HG03066 (cell line): ENCODE results near the gene GBGT1.
A peak's percentile ranks its signal among the peaks of the same experiment; 100 is the strongest.

ENCODE experiments used
- ATAC-seq: cut with Tn5 transposase; IDR thresholded peaks from one replicate; pipeline ENCODE4 v1.9.1; 2021; ENCODE audit warnings: low read depth; ENCODE audit not compliant: unreplicated experiment

GBGT1 gene

GRCh38 chr9:133117271-133118178 lies 46.2 kb downstream of the GBGT1 start:
- no peak for ATAC-seq

DNA sequence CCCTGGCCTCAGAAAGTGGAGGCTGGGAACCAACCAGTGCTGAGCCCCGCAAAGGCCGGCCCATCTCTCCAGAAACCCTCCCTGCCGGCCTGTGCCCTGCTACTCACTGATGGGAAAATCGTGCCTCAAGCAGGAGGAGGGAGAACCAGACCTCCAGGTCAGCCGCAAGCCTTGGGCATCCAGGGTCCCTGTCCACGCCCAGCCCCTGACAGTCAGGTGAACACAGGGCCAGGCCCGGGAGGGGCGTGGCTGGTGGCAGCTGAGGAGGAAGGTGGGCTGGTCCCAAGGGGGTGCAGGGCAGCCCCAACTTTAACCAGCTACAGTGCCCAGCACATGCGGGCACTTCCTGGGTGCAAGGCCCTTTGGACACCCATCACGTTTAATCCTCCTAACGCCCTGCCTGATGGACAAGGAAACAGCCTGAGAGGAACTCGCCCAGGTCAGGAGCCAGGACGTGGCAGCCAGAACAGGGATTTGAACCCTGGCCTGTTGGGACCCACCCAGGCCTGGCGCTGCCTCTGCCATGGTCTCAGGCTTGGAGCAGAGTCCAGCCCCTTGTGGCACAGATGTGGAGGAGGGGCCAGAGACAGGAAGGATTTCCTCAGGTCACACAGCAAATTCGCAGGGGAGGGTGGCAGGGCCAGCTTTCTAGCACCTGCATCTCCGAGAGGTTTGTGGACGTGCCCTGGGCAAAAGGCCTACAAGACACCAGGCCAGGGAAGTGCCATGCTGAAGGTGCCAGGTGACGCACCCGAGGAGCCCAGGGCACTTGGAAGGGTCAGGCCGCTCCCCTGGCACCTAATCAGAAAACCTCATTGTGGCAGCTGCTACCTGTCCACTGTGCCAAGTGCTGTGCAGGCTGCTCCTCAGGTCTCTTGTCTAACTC lies 47.1 kb downstream of the GBGT1 start:
- ATAC-seq, result no peak

GRCh38 chr9:133115604-133116345 lies 47.9 kb downstream of the GBGT1 start:
- peak; percentile 77 for ATAC-seq

DNA sequence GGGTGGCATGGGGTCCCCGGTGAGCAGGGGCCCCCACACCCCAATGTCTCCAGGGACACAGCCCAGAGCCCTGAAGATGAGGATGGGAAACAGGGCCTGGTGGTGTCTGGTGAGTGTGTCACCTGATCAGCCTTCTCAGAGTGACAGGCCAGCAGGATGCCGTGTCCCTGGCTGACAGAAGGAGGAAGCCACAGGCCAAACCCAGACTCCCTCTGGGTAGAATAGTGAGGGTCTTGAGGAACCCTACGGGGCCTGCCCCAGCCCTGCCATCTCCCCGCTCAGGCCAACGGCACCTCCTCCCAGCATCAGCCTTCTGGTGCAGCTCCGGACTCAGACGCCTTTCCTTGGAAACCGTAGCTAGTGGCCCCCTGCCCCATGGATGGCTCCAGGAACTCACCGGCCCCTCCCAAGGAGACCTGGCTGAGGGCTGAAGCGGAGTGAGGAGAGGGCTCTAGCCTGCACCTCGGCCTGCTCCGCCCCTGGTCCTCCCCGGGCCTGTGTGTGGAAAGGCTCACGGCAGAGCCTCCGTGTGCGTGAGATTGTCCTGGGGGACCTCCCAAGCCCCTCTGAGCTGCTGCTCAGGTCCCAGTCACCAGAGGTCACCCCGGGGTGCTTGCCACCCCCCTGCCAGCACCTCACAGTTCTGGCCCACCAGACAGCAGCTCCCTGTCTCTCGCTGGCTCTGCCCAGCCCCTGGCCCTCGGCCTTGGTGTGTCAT lies 48.7 kb downstream of the GBGT1 start:
- no peak for ATAC-seq

DNA sequence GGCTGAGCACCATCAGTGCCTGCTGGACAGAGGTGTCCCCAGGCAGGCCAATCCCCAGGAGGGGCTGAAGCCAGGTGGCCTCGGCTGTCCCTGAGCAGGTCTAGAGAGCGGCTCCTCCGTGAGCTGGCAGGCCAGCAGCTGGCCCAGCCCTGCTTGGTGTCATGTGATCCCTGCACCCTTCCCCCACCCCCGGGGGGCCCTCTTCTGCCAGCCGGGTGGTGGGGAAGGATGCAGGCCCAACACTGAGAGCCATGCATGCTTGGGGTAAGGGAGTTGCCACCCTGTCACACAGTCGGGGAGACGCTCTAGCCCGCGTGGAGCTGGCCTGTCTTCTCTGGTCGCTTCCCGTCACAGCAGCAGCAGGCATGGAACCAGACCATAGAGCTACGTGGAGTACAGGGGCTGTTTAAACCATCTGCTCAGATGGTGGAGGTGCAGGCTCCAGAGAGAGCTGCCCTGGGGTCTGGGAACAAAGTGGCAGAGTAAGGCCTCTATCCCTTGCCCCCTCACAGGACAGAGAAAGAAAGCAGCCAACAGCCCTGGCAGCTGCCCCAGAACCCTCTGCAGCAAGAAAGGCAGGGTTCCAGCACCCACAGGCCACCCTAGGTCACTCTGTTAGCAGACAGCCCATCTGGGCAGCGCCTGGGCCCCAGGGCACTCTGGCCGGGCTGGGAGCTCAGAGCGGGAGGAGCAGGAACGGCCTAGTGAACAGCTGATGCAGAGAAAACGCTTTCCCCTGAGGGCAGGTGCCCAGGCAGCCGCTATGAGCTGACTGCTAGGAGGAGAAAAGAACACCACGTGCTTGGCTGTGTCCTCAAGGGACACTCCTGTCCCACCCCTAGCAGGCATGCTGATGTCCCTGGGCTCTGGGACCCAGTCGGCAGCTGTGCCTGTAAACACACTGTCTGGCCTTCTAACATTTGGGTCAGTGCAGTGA lies 49.5 kb downstream of the GBGT1 start:
- no peak for ATAC-seq

DNA sequence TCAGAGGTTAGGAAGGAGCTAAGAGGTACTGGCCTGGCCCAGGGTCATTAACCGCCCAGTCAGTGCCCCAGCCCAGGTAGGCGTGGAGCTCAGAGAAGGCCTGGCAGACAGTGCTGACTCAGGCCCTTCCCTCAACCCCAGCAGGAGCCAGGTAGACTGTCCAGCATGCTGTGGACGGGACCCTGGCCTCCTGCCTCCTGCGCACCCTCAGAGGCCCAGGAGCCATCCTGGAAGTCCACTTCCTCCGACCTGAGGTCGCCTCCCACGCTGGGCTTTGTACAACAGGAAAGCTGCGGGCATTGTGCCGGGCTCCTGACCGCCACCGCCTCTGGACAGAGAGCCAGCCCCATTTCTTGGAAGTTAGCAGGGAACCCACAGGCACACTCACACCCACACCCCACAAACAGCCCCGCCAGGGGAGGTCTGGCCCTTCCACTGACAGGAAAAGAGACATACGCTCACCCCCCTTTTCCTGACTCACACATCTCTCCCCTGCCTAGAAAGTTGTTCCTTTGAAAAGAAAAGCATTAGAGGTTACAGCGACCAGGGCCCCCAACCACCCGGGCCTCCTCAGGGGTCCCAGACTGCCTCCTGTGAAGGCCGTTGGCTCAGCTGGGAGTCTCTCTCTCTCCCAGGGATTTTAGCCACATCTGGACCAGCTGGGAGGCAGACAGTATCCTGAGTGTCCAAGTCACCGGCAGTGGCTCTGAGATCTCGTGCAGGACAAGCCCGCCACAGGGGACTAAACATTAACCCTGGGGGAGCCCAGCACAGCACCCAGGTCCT lies 50.4 kb downstream of the GBGT1 start:
- ATAC-seq, result no peak

GRCh38 chr9:133112663-133113026 lies 51.1 kb downstream of the GBGT1 start:
- ATAC-seq, result no peak

- ATAC-seq, result no peak
Measured at GRCh38 chr9:133111808-133112662, 51.7 kb downstream of the GBGT1 start.

DNA sequence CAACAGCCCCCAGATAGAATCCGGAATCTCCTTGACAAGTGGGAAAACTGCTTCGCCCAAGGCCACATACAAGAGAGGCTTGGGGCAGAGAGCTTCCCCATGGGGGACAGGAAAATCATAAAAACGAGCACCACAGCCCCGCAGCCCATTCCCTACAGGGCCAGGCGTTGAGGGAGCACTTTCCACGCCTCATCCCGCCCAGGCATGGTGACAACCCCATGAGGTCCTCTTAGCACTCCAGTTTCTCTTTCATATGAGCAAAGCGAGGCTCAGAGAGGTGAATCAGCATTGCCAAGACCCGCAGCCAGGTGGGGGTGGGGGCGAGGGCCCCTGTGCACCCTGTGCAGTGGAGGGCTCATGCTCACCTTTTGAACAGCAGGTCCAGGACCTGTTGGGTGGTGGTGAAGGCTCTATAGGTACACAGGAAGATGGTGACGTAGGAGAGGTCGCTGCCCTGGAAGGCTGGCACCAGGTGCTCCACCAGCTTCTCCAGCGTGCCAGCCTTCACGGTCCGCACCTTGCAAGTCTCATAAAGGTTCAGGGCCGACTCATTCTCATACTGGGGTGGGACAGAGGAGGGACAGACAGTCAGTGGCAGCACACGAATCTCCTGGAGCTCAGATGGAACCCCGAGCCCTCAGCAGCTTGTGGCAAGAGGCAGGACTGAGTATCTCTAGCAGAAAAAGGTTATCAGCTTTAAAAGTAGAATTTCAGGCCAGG lies 53.6 kb downstream of the GBGT1 start:
- no peak for ATAC-seq

DNA sequence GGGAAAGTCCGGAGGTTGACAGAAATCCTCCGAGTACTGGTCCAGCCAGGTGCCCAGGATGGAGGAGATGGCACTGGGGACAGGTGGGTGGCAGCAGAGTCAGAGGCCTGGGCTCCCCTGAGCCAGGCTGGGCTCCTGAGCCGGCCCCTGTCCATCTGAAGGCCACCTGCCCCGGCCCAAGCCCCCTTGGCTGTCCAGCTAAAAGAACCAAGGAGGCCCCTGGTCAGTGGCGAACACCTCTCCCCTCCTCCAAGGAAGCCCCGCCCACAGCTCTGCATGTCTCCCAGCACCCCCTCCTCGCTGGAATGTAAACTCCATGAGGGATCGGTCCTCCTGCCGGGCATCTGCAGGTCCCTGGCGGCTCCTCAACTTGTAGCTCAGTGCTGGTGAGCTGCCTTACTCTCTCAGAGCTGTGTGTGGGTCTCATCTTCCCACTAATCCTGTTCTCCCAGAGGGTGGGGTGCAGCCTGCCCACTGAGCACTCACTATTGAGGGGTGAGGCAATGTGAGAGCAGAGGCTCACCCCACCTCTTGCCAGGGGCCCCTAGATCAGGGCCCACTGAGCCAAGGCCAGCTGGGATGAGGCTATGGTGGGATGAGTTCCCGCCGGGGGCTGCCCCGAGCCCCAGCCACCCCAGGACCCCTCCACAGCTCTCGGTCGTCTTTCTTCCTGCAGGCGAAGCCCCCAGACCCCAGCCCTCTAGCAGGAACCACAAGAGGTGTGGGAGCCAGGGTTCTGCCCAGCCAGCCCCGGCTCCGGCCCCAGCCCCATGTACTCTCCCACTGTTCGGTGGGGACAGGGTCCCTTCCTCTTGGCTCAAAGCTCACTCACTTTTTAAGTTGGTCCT lies 54.7 kb downstream of the GBGT1 start:
- ATAC-seq, result no peak

DNA sequence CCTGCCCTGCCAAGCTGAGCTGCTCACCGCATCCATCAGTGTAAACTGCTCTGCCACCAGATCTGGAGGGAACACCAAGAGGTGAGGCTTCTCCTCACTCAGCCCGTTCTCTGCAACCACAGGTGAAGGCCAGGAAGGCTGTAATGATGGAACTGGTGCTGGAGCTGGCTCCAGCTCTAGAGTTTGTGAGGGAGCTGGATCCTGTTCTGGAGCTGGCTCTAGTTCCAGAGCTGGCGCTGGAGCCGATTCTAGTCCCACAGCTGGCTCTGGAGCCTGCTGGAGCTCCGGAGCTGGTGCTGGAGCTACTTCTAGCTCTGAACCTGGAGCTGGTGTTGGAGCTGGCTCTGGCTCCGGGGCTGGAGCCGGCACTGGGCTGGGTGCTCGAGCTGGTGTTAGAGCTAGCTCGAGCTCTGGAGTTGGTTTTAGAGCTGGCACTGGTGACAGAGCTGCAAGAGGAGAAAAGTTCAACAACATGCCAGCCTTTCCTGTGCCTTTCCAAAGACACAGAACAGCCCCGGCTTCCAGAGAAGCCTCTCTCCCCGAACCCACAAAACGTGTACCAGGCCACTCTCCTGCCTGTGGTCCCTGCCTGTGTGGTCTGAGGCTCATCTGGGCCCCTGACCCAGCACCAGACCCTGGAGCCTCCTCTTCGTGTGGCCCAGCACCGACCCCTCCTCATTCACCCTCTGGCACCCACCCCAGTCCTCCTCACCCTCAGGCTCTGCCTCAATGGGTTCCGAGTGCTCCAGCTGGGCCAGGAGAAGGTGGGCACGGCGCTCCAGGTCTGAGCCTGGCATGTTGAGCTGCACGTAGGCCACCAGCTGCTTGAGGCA lies 55.5 kb downstream of the GBGT1 start:
- ATAC-seq, result no peak

DNA sequence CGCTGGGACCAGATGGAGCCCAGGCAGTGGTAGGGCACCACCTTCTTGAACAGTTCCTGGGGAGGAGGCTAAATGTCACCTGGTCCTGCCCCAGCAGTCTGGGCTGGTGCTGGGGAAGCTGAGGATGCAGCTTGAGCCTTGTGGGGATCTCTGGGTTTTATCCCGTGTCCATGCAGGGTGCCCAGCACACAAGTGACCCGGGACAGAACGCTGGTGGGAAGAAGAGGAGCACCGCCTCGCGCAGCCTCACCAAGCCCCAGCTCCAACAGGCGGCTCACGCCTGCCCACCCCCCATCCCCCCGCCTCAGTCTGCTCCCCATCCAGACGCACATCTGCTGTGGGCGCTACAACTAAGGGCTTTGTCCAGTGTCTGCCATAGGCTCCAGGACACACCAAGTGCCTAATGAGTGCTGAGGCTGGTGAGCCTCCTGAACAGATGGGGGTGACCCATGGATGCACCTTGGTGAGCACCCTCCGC lies 56.4 kb downstream of the GBGT1 start:
- ATAC-seq, result no peak

GRCh38 chr9:133106511-133107244 lies 57.0 kb downstream of the GBGT1 start:
- ATAC-seq, result no peak

- no peak for ATAC-seq
Measured at GRCh38 chr9:133105461-133105770, 58.3 kb downstream of the GBGT1 start.
